A549 (cell line): ENCODE results near the gene GOLGA6L25.
"Not testable (repeated sequence)": the region's sequence is repeated elsewhere in the genome, so short reads cannot be mapped to it uniquely, and the experiment has no call there.

Experiments used
- MAZ ChIP-seq: fragments of 150-350 bp; IDR thresholded peaks from 2 replicates; pipeline ENCODE4 v1.6.1; 2014; ENCODE audit warnings: antibody characterized with exemption, low read depth, low read length, borderline replicate concordance
- NR3C1 ChIP-seq: fragments of >200 bp; sonication (Bioruptor Twin); formaldehyde crosslinking; IDR thresholded peaks from 3 replicates; pipeline ENCODE4 v1.6.1; 2017
- POLR2A ChIP-seq: IDR thresholded peaks from 2 replicates; pipeline ENCODE4 v1.6.1; 2012; ENCODE audit warnings: mild to moderate bottlenecking, low read length
- RAD21 ChIP-seq, 2 experiments: fragments of >200 bp in 1 of 2; sonication (Bioruptor Twin) in 1 of 2; formaldehyde crosslinking in 1 of 2; IDR thresholded peaks in 1 of 2; conservative IDR thresholded peaks in 1 of 2; 2 replicates in 1 of 2; 3 replicates in 1 of 2; pipeline ENCODE4 v1.6.1; 2012 to 2018; ENCODE audit warnings: inconsistent platforms in 1 of 2
- RFX5 ChIP-seq: fragments of 450-650 bp; IDR thresholded peaks from 2 replicates; pipeline ENCODE4 v1.7.1; 2014; ENCODE audit warnings: antibody characterized with exemption, mild to moderate bottlenecking, moderate library complexity
- TF ChIP-seq, protein P1 (sequence below): fragments of >200 bp; sonication (Bioruptor Twin); formaldehyde crosslinking; IDR thresholded peaks from 3 replicates; pipeline ENCODE4 v1.5.1; 2016
- TF ChIP-seq, protein P2 (sequence below): IDR thresholded peaks from 2 replicates; pipeline ENCODE4 v1.6.1; 2012
- TF ChIP-seq, protein P3 (sequence below): fragments of 200-600 bp; sonication (generic); IDR thresholded peaks from 2 replicates; pipeline ENCODE4 v1.6.1; 2016; ENCODE audit warnings: antibody characterized with exemption, mild to moderate bottlenecking, moderate library complexity

DNA sequence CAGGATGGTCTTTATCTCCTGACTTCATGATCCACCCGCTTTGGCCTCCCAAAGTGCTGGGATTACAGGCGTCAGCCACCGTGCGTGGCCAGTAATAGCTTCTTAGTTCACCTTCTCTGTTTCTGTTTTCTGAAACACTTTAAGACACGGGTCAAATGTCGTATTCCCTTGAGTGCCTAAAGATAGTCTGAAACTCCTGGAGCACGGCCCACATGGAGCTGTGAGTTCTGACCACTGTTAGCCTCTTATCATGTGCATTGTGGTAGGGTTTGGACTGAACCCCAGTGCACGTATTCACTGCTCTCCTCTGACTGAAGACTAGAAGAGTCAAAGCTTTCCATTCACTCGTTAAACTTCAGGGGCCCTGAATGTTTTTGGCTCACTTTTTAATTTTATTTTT lies 48.8 kb downstream of the GOLGA6L25 start:
- not testable (repeated sequence) for TF ChIP-seq MAZ; RFX5; NR3C1; POLR2A; RAD21 (conservative IDR thresholded peaks at IDR 0.05 in 1 of 2, IDR thresholded peaks at IDR 0.05 in 1 of 2)
- TF ChIP-seq, protein P1, sequence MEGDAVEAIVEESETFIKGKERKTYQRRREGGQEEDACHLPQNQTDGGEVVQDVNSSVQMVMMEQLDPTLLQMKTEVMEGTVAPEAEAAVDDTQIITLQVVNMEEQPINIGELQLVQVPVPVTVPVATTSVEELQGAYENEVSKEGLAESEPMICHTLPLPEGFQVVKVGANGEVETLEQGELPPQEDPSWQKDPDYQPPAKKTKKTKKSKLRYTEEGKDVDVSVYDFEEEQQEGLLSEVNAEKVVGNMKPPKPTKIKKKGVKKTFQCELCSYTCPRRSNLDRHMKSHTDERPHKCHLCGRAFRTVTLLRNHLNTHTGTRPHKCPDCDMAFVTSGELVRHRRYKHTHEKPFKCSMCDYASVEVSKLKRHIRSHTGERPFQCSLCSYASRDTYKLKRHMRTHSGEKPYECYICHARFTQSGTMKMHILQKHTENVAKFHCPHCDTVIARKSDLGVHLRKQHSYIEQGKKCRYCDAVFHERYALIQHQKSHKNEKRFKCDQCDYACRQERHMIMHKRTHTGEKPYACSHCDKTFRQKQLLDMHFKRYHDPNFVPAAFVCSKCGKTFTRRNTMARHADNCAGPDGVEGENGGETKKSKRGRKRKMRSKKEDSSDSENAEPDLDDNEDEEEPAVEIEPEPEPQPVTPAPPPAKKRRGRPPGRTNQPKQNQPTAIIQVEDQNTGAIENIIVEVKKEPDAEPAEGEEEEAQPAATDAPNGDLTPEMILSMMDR, result not testable (repeated sequence)
- TF ChIP-seq, protein P2, sequence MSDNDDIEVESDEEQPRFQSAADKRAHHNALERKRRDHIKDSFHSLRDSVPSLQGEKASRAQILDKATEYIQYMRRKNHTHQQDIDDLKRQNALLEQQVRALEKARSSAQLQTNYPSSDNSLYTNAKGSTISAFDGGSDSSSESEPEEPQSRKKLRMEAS, result not testable (repeated sequence)
- TF ChIP-seq, protein P3, sequence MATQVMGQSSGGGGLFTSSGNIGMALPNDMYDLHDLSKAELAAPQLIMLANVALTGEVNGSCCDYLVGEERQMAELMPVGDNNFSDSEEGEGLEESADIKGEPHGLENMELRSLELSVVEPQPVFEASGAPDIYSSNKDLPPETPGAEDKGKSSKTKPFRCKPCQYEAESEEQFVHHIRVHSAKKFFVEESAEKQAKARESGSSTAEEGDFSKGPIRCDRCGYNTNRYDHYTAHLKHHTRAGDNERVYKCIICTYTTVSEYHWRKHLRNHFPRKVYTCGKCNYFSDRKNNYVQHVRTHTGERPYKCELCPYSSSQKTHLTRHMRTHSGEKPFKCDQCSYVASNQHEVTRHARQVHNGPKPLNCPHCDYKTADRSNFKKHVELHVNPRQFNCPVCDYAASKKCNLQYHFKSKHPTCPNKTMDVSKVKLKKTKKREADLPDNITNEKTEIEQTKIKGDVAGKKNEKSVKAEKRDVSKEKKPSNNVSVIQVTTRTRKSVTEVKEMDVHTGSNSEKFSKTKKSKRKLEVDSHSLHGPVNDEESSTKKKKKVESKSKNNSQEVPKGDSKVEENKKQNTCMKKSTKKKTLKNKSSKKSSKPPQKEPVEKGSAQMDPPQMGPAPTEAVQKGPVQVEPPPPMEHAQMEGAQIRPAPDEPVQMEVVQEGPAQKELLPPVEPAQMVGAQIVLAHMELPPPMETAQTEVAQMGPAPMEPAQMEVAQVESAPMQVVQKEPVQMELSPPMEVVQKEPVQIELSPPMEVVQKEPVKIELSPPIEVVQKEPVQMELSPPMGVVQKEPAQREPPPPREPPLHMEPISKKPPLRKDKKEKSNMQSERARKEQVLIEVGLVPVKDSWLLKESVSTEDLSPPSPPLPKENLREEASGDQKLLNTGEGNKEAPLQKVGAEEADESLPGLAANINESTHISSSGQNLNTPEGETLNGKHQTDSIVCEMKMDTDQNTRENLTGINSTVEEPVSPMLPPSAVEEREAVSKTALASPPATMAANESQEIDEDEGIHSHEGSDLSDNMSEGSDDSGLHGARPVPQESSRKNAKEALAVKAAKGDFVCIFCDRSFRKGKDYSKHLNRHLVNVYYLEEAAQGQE, result not testable (repeated sequence)
